Liver (tissue), 3 donors: Measurements from ENCODE around the gene ABCC11.

Experiments
- GABPA ChIP-seq, 2 donors: IDR thresholded peaks in 1 of 2; conservative IDR thresholded peaks in 1 of 2; 2 replicates each; pipeline ENCODE4 v1.6.1; 2016; ENCODE audit warnings: antibody characterized with exemption in 2 of 2, mild to moderate bottlenecking in 1 of 2, moderate library complexity in 1 of 2
- TAF1 ChIP-seq: conservative IDR thresholded peaks from 2 replicates; pipeline ENCODE4 v1.6.1; 2016; ENCODE audit warnings: antibody characterized with exemption, mild to moderate bottlenecking
- YY1 ChIP-seq: IDR thresholded peaks from 2 replicates; pipeline ENCODE4 v1.6.1; 2016; ENCODE audit warnings: antibody characterized with exemption, mild to moderate bottlenecking
- TF ChIP-seq, protein P1 (sequence below): fragments of 150-350 bp; IDR thresholded peaks from 2 replicates; pipeline ENCODE4 v1.5.1; 2017; ENCODE audit warnings: improper control_type of control experiment, low read depth, low read length; ENCODE audit not compliant: missing input control
- TF ChIP-seq, protein P2 (sequence below): IDR thresholded peaks from 2 replicates; pipeline ENCODE4 v1.6.1; 2016; ENCODE audit warnings: antibody characterized with exemption
- TF ChIP-seq, protein P3 (sequence below): IDR thresholded peaks from 2 replicates; pipeline ENCODE4 v1.6.1; 2016; ENCODE audit warnings: antibody characterized with exemption
- TF ChIP-seq, protein P4 (sequence below): IDR thresholded peaks from 2 replicates; pipeline ENCODE4 v1.6.1; 2016; ENCODE audit warnings: antibody characterized with exemption, mild to moderate bottlenecking
- donor health status: healthy.
- donor health status: healthy.

DNA sequence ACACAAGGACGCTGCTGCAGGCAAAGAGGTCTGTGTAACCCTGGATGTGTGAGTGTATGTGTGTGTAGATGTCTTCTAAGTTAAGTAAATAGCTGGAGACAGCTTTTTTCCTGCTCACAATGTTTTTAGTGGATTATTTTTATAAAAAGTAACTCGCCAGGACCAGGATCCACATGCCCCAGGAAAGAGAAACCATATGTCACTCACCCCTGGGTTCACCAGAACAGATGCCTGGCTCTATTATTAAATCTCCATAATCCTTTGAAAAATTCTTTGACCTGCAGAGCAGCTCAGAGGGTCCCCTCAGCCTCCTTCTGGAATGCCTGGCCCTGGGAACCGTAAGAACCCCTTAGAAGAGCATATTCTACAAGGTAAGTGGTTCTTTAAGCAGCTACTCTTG is 109.5 kb downstream of the ABCC11 start:
- TF ChIP-seq, protein P1, sequence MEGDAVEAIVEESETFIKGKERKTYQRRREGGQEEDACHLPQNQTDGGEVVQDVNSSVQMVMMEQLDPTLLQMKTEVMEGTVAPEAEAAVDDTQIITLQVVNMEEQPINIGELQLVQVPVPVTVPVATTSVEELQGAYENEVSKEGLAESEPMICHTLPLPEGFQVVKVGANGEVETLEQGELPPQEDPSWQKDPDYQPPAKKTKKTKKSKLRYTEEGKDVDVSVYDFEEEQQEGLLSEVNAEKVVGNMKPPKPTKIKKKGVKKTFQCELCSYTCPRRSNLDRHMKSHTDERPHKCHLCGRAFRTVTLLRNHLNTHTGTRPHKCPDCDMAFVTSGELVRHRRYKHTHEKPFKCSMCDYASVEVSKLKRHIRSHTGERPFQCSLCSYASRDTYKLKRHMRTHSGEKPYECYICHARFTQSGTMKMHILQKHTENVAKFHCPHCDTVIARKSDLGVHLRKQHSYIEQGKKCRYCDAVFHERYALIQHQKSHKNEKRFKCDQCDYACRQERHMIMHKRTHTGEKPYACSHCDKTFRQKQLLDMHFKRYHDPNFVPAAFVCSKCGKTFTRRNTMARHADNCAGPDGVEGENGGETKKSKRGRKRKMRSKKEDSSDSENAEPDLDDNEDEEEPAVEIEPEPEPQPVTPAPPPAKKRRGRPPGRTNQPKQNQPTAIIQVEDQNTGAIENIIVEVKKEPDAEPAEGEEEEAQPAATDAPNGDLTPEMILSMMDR, result no peak
- TF ChIP-seq YY1 (no peak), GABPA (IDR thresholded peaks at IDR 0.05 in 1 of 2, conservative IDR thresholded peaks at IDR 0.05 in 1 of 2) (no peak), TAF1 (no peak)
- TF ChIP-seq, protein P2, sequence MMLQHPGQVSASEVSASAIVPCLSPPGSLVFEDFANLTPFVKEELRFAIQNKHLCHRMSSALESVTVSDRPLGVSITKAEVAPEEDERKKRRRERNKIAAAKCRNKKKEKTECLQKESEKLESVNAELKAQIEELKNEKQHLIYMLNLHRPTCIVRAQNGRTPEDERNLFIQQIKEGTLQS, result no peak
- TF ChIP-seq, protein P3, sequence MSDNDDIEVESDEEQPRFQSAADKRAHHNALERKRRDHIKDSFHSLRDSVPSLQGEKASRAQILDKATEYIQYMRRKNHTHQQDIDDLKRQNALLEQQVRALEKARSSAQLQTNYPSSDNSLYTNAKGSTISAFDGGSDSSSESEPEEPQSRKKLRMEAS, result no peak
- TF ChIP-seq, protein P4, sequence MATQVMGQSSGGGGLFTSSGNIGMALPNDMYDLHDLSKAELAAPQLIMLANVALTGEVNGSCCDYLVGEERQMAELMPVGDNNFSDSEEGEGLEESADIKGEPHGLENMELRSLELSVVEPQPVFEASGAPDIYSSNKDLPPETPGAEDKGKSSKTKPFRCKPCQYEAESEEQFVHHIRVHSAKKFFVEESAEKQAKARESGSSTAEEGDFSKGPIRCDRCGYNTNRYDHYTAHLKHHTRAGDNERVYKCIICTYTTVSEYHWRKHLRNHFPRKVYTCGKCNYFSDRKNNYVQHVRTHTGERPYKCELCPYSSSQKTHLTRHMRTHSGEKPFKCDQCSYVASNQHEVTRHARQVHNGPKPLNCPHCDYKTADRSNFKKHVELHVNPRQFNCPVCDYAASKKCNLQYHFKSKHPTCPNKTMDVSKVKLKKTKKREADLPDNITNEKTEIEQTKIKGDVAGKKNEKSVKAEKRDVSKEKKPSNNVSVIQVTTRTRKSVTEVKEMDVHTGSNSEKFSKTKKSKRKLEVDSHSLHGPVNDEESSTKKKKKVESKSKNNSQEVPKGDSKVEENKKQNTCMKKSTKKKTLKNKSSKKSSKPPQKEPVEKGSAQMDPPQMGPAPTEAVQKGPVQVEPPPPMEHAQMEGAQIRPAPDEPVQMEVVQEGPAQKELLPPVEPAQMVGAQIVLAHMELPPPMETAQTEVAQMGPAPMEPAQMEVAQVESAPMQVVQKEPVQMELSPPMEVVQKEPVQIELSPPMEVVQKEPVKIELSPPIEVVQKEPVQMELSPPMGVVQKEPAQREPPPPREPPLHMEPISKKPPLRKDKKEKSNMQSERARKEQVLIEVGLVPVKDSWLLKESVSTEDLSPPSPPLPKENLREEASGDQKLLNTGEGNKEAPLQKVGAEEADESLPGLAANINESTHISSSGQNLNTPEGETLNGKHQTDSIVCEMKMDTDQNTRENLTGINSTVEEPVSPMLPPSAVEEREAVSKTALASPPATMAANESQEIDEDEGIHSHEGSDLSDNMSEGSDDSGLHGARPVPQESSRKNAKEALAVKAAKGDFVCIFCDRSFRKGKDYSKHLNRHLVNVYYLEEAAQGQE, result no peak
